Endothelial cell of umbilical vein (primary cell): ENCODE results near the gene FAM219B. TPM values are rescaled to one million over a fixed set of nuclear protein-coding genes. Genes with fewer than 3 reads are reported as not detected.

ENCODE experiments used
- BruUV-seq: library from RNA; stranded (reverse); fragments of 400-500 nt; replicated peaks from 2 replicates; lab custom pipeline; 2021; lab: Mats Ljungman, UMichigan
- CTCF ChIA-PET: fragments of 300-600, 350-600 bp; sonication (Branson Sonifier 250); formaldehyde crosslinking; loops from one replicate; lab custom pipeline; 2021; ENCODE audit warnings: antibody characterized with exemption, inconsistent platforms; lab: Charles Lee
- POLR2A ChIA-PET: fragments of 300-600, 350-600 bp; sonication (Branson Sonifier 250); formaldehyde crosslinking; loops from one replicate; lab custom pipeline; 2021; ENCODE audit warnings: antibody characterized with exemption, inconsistent platforms; lab: Charles Lee
- DNase-seq: peaks from one replicate; pipeline ENCODE4 v3.0.0-alpha.2; 2011; ENCODE audit warnings: low read depth, low spot score
- FAIRE-seq: peaks from 2 replicates; lab custom pipeline; 2011; peaks lifted over from hg19 to GRCh38; lab: Jason Lieb, UNC
- H2AFZ ChIP-seq: 2 replicates; pipeline ENCODE4 v1.6.0; 2012; ENCODE audit warnings: low read depth, low read length, control low read depth, inconsistent platforms
- H3K27ac ChIP-seq: 2 replicates; pipeline ENCODE4 v1.5.1; 2011; ENCODE audit warnings: low read depth, mild to moderate bottlenecking, control low read depth, low read length, moderate library complexity; ENCODE audit not compliant: insufficient read depth
- H3K27me3 ChIP-seq, 2 experiments: 2 replicates each; pipeline versions ENCODE4 v1.6.0 to v1.6.1; 2011; ENCODE audit warnings: low read length in 2 of 2, mixed read lengths in 1 of 2; ENCODE audit not compliant: control insufficient read depth in 2 of 2, insufficient read depth in 2 of 2
- H3K36me3 ChIP-seq, 2 experiments: 2 replicates in 1 of 2; 3 replicates in 1 of 2; pipeline ENCODE4 v1.5.1; 2011; ENCODE audit warnings: low read length in 2 of 2, mild to moderate bottlenecking in 1 of 2, moderate library complexity in 1 of 2; ENCODE audit not compliant: control insufficient read depth in 2 of 2, insufficient read depth in 2 of 2; ENCODE audit errors: extremely low read depth in 1 of 2
- H3K4me1 ChIP-seq: 3 replicates; pipeline ENCODE4 v1.5.1; 2011; ENCODE audit warnings: mild to moderate bottlenecking, low read length; ENCODE audit not compliant: control insufficient read depth, insufficient read depth; ENCODE audit errors: extremely low read depth
- H3K4me2 ChIP-seq: 2 replicates; pipeline ENCODE4 v1.6.1; 2011; ENCODE audit warnings: low read length, control low read depth, mixed read lengths; ENCODE audit not compliant: insufficient read depth
- H3K4me3 ChIP-seq, 3 experiments: fragments of 200-600 bp in 1 of 3; sonication (generic), shearing (Covaris generic) in 1 of 3; replicated peaks in 1 of 3; 2 replicates each; pipeline ENCODE4 v1.5.1; 2011 to 2016; ENCODE audit warnings: control low read depth in 3 of 3, low read length in 3 of 3, mild to moderate bottlenecking in 2 of 3, inconsistent platforms in 1 of 3, low read depth in 1 of 3, moderate library complexity in 1 of 3; ENCODE audit not compliant: insufficient read depth in 1 of 3
- H3K79me2 ChIP-seq: 2 replicates; pipeline ENCODE4 v1.6.0; 2012; ENCODE audit warnings: low read length, inconsistent platforms; ENCODE audit not compliant: control insufficient read depth, insufficient read depth
- H3K9ac ChIP-seq: replicated peaks from 2 replicates; pipeline ENCODE3; 2011; ENCODE audit warnings: low read length, control low read depth; ENCODE audit not compliant: insufficient read depth; ENCODE audit errors: extremely low read depth
- H3K9me1 ChIP-seq: replicated peaks from 3 replicates; pipeline ENCODE4 v1.6.0; 2011; ENCODE audit warnings: mild to moderate bottlenecking, low read length; ENCODE audit not compliant: control insufficient read depth, insufficient read depth; ENCODE audit errors: extremely low read depth
- H3K9me3 ChIP-seq: replicated peaks from 2 replicates; pipeline ENCODE4 v1.5.1; 2012; ENCODE audit warnings: low read length, inconsistent platforms; ENCODE audit not compliant: control insufficient read depth, insufficient read depth
- H4K20me1 ChIP-seq: replicated peaks from 2 replicates; pipeline ENCODE3; 2011; ENCODE audit warnings: mild to moderate bottlenecking, low read length; ENCODE audit not compliant: control insufficient read depth, insufficient read depth; ENCODE audit errors: extremely low read depth
- EZH2 ChIP-seq: IDR thresholded peaks from 2 replicates; pipeline ENCODE4 v1.6.1; 2012; ENCODE audit warnings: borderline replicate concordance, low read depth, mild to moderate bottlenecking, moderate library complexity, low read length, inconsistent platforms; ENCODE audit not compliant: severe bottlenecking
- FOS ChIP-seq: IDR thresholded peaks from 2 replicates; pipeline ENCODE4 v1.6.1; 2011; ENCODE audit warnings: mild to moderate bottlenecking, low read length, moderate library complexity, borderline replicate concordance; ENCODE audit not compliant: insufficient read depth
- GATA2 ChIP-seq: IDR thresholded peaks from 2 replicates; pipeline ENCODE4 v1.7.0; 2011; ENCODE audit warnings: low read depth, mild to moderate bottlenecking, moderate library complexity, mixed read lengths, low read length; ENCODE audit not compliant: insufficient read length, insufficient read depth
- JUN ChIP-seq: IDR thresholded peaks from 2 replicates; pipeline ENCODE4 v1.6.1; 2011; ENCODE audit warnings: borderline replicate concordance, low read depth; ENCODE audit not compliant: insufficient read length, insufficient read depth
- MYC ChIP-seq: IDR thresholded peaks from one replicate; pipeline ENCODE4 v1.6.1; 2011; ENCODE audit warnings: mild to moderate bottlenecking, low read depth, low read length
- POLR2A ChIP-seq: IDR thresholded peaks from 2 replicates; pipeline ENCODE4 v1.6.1; 2012; ENCODE audit warnings: low read depth, mild to moderate bottlenecking, control low read depth, low read length
- POLR2AphosphoS5 ChIP-seq: IDR thresholded peaks from 2 replicates; pipeline ENCODE4 v1.6.1; 2012; ENCODE audit warnings: low read depth, mild to moderate bottlenecking, control low read depth, low read length, moderate library complexity; ENCODE audit not compliant: insufficient read depth
- dilution Hi-C: fragments of 300-500 bp; cut with MboI; formaldehyde crosslinking; loops from one replicate; pipeline ENCODE4 v1.15.0; 2019; ENCODE audit warnings: low sequenced_read_pairs; ENCODE audit not compliant: extremely low pct_ligation_motif_present
- intact Hi-C: fragments of 100-400 bp; cut with micrococcal nuclease; formaldehyde crosslinking; loops from one replicate; pipeline ENCODE4 v1.10.0; 2022
- polyA plus RNA-seq, 4 experiments: library from polyadenylated mRNA; depleted of rRNA in 3 of 4; stranded (reverse) in 3 of 4; unstranded in 1 of 4; fragments of >200 nt; gene quantifications; 2 replicates each; pipeline versions ENCODE4 v1.2.1 to v1.2.3, GENCODE V29; 2011 to 2012; ENCODE audit warnings: missing spikeins in 1 of 4
- total RNA-seq: library from RNA; stranded (reverse); gene quantifications from 2 replicates; pipeline ENCODE4 v1.2.3, GENCODE V29; 2021
- TF ChIP-seq, protein P1 (sequence below): IDR thresholded peaks from 2 replicates; pipeline ENCODE4 v1.6.1; 2011; ENCODE audit not compliant: insufficient read depth, insufficient read length
- TF ChIP-seq, protein P2 (sequence below), 2 donors: IDR thresholded peaks; 1 replicate in 1 of 2; 2 replicates in 1 of 2; pipeline ENCODE4 v1.5.1; 2011; ENCODE audit warnings: low read length in 2 of 2, mild to moderate bottlenecking in 2 of 2, moderate library complexity in 2 of 2, control low read depth in 1 of 2, inconsistent platforms in 1 of 2, low read depth in 1 of 2; ENCODE audit not compliant: insufficient read depth in 1 of 2; ENCODE audit errors: extremely low read depth in 1 of 2

Gene FAM219B
- total and polyA plus RNA-seq, 2 donors (not counting 3 experiments of a cell fraction or from before 2014, with no cell fraction given): 57.7 to 73.0 TPM

DNA sequence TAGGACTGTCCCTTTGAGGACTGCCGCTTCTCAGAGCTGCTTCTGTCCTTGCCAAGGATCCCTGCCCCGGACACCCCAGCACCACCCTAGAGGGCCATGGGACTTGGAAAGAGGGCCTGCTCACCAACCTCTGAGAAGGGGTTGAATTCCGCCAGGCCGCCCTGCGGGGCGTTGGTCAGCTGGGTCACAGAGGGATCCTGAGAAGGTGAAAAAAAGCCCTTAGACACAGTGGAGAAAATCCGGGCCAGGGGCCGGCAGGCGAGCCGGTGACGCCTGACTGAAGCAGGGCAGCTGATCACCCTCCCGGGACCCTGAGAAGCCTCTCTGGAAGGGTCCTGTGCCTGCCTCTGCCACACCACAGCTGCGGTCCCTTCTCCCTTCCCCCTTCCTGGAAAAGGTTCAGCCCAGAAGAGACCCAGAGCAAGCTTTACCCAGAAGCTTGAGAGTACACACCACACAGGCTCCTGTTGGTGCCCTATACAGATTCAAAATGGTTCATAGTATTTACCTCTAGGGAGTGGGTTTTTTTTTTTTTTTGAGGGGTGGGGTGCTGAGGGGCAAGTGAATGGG lies 52.1 kb downstream of the FAM219B start:
- dilution Hi-C loops (no loop called here), intact Hi-C loops (no loop called here)
- DNase-seq (no peak), FAIRE-seq (no peak)
- Histone ChIP-seq H3K9me3 (no peaks in the 10 kb centered on the region), H3K4me3 (no peak overlapping the region), H3K4me2 (no peak overlapping the region), H3K36me3 (peaks cover 11 to 48% of the 10 kb centered on the region in 2 experiments), H3K27me3 (no peaks in the 10 kb centered on the region), H3K9ac (no peak overlapping the region), H4K20me1 (no peaks in the 10 kb centered on the region), H3K27ac (no peak overlapping the region), H3K4me1 (no peaks in the 10 kb centered on the region), H3K79me2 (peaks cover 6% of the 10 kb centered on the region), H3K9me1 (no peaks in the 10 kb centered on the region), H2AFZ (no peak overlapping the region)
- CTCF ChIA-PET: interaction anchor here (3.6 kb wide), 1 partner anchor 47 kb away, joined by 14 read pairs; no protein-coding TSS in a partner anchor
- no TSS peak for BruUV-seq
- POLR2A ChIA-PET: no interaction called here
- TF ChIP-seq JUN (no peak), FOS (no peak), MYC (no peak), EZH2 (no peak), POLR2AphosphoS5 (no peak), POLR2A (no peak), GATA2 (no peak)
- TF ChIP-seq, protein P1, sequence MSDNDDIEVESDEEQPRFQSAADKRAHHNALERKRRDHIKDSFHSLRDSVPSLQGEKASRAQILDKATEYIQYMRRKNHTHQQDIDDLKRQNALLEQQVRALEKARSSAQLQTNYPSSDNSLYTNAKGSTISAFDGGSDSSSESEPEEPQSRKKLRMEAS: no peak
- TF ChIP-seq, protein P2, sequence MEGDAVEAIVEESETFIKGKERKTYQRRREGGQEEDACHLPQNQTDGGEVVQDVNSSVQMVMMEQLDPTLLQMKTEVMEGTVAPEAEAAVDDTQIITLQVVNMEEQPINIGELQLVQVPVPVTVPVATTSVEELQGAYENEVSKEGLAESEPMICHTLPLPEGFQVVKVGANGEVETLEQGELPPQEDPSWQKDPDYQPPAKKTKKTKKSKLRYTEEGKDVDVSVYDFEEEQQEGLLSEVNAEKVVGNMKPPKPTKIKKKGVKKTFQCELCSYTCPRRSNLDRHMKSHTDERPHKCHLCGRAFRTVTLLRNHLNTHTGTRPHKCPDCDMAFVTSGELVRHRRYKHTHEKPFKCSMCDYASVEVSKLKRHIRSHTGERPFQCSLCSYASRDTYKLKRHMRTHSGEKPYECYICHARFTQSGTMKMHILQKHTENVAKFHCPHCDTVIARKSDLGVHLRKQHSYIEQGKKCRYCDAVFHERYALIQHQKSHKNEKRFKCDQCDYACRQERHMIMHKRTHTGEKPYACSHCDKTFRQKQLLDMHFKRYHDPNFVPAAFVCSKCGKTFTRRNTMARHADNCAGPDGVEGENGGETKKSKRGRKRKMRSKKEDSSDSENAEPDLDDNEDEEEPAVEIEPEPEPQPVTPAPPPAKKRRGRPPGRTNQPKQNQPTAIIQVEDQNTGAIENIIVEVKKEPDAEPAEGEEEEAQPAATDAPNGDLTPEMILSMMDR (IDR thresholded peaks at IDR 0.05; ENCODE audit: extremely low read depth in 1 of 2, insufficient read depth in 1 of 2, low read depth in 1 of 2, low read length in 2 of 2): no peak
